ENCODE results near the gene DNAJC21.
A peak's percentile ranks its signal among the peaks of the same experiment; 100 is the strongest.

The DNAJC21 gene

DNA sequence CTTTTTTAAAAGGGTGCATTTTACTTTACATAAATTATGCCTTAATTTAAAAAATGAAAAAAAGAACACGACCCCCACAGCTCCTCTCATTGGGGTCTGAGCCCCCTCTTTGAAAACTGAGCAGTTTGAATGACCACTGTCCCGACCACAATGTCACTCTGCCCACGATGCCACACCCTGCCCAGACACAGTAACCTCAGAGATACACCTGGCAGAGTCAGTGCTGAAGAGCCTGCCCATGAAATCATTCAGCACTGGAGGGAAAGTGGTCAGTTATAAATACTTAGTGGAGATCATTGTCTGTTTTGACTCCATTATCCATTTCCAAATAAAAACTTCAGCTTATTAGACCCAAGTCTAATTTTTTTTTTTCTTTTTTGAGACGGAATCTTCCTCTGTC is 49.3 kb downstream of the DNAJC21 start:
- DNase-seq (ENCODE audit: low read depth in 2 of 2): no peak

- no peak for DNase-seq (ENCODE audit: low read depth in 2 of 2)
These were observed 53.5 kb downstream of the DNAJC21 start for GRCh38 chr5:34982823-34983222.

- no peak for DNase-seq (ENCODE audit: low read depth in 2 of 2)
These were observed 57.6 kb downstream of the DNAJC21 start for GRCh38 chr5:34986965-34987364.

- no peak for DNase-seq (ENCODE audit: low read depth in 2 of 2)
These were observed 62.3 kb downstream of the DNAJC21 start for GRCh38 chr5:34991486-34992238.

DNA sequence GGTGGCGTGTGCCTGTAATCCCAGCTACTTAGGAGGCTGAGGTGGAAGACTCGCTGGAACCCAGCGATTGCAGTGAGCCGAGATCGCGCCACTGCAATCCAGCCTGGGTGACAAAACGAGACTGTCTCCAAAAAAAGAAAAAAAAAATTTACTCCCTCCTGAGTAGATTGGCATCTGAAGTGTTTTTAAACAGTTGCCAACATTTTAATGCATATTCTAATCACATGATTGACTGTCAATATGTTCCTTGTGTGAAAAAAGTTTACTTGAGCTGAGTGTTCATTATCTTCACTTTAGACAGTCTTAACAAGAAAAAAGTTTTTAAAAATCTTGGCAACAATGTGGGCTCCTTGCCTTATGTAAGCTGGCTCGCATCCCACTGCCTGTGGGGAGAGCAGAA is 64.6 kb downstream of the DNAJC21 start:
- DNase-seq (ENCODE audit: low read depth in 2 of 2): no peak

GRCh38 chr5:34996261-34996660 is 66.9 kb downstream of the DNAJC21 start:
- DNase-seq (ENCODE audit: low read depth in 2 of 2): no peak

DNA sequence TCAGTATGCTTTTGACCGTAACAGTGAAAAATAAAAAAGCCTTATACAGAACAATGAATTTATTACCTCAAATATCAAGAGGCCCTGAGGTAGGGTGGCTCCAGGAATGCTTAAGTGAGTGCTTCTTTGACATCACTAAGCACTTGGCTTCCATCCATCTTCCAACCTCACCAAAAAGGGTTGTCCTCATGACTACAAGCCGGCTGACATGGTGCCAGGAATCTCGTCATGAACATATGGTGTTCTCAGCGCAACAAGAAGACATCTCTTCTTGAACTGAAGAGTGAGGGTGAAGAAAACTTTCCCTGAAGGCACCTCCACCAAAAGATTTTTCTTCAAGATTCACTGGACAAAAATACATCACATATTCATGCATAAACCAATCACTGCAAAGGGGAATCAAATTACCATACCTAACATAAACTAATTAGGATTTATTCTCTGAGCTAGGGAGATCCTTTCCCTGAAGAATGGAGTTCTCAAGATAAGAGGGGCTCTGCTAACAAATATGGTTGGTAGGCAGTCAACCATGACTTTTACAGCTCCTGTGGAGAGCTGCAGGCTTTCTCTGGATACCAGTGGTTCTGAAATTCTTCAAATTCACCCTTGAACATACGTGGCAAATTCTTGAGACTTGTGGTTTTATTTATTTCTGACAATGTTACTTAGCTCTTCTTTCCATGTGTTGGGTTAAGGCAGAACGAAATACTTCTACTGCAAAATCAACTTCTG is 68.9 kb downstream of the DNAJC21 start:
- no peak for DNase-seq (ENCODE audit: low read depth in 2 of 2)

DNA sequence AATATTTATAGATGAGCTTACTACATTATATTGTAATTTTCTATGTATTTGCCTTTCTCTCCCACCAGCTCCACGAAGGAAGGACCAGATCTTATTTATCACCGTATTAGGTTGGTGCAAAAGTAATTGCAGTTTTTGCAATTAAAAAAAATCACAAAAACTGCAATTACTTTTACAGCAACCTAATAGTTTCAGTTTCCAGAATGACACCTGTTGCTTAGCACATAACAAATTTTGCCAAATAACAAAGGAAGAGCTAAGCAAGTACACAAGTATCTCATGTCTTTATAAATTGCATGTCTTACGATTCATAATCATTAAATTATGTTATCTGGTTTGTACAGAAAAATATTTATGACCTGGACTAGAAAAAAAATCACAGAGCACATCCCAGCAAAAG is 72.5 kb downstream of the DNAJC21 start:
- DNase-seq (ENCODE audit: low read depth in 2 of 2): no peak

DNA sequence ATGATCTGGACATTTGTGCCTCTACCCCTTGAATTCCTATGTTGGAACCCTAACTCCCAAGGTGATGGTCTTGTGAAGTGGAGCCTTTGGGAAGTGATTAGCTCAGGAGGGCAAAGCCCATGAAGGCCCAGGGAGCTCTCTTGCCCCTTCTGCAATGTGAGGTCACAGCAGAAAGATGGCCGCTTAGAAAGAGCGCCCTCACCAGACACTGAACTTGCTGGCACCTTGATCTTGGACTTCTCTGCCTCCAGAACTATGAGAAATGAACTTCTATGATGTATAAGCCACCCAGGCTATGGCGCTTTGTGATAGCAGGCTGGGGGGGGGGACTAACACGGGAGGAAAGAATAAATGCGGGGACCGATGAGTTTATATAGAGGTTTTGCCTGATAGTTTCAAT is 73.1 kb downstream of the DNAJC21 start:
- no peak for DNase-seq (ENCODE audit: low read depth in 2 of 2)

GRCh38 chr5:35003018-35003957 is 73.9 kb downstream of the DNAJC21 start:
- peak in 1 of 2 donors; percentile 22 for DNase-seq (ENCODE audit: low read depth in 2 of 2)

GRCh38 chr5:35004200-35004599 is 74.8 kb downstream of the DNAJC21 start:
- DNase-seq (ENCODE audit: low read depth in 2 of 2): no peak

DNA sequence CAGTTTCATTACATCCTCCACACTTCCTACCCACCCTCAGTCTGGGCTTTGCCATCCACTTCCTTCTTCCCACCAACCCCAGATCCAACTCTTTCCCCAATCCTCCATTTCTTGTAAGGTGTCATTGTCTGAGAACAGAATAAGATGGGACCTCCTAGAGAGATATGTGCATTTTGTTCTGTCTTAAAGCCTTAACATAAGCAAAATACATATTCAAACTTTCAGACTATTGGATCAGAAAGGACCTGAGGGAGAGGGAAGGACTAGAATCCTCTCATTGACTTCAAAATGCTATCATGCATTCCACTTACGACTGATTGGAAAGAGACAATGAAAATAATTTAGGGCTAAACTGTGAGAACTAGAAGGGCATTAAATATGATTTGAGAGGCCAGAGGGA is 75.4 kb downstream of the DNAJC21 start:
- DNase-seq (ENCODE audit: low read depth in 2 of 2): no peak
